ENCODE measurements around the gene CDH2. TPM values are rescaled to one million over a fixed set of nuclear protein-coding genes. Genes with fewer than 3 reads are reported as not detected.

CDH2 gene
- total RNA-seq, 1 experiment from 2014 or later = 42.3 TPM

DNA sequence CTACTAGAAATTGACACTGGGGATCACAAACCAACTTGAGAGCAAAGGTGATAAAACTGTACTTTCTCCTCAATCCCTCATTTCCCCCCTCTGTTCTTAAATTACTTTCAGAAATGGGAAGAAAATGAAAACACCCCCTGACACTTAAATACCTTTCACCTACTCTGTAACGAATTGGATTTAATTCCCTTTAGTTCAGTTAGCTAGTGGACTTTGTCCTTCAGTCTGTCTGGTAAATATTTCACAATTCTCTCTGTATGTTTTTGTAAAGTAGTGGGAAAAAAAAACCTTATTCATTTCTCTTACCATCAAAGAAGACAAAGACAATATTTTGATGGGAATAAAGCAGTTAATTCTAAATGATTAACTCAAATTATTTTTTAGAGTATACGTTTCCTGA is 85.7 kb downstream of the CDH2 start:
- H3K27ac ChIP-seq (ENCODE audit: low read length) = no peak overlapping the region
- CTCF ChIA-PET = no interaction called here
- H3K36me3 ChIP-seq (ENCODE audit: control insufficient read depth, insufficient read depth, low read length) = no peaks in the 10 kb centered on the region
- H3K4me1 ChIP-seq (ENCODE audit: control insufficient read depth, insufficient read depth, low read length) = no peaks in the 10 kb centered on the region
- H3K27me3 ChIP-seq (ENCODE audit: control insufficient read depth, insufficient read depth, low read length) = no peaks in the 10 kb centered on the region
- no peak for ATAC-seq
- in situ Hi-C loops (cut with HindIII; ENCODE audit: low pct_unique_long_range_greater_than_20kb, low sequenced_read_pairs) = no loop called here
- H3K9me3 ChIP-seq (ENCODE audit: control insufficient read depth, insufficient read depth, low read depth, low read length) = no peaks in the 10 kb centered on the region
- H3K4me3 ChIP-seq (ENCODE audit: low read depth in 2 of 2, low read length in 2 of 2) = no peak overlapping the region
- intact Hi-C loops (cut with micrococcal nuclease; ENCODE audit: unreplicated experiment) = no loop called here
- POLR2A ChIA-PET = no interaction called here
- no peak for DNase-seq (ENCODE audit: low read depth, low spot score)
- no TSS peak for BruUV-seq (replicated peaks)
- no peak for TF ChIP-seq TCF7L2 (IDR thresholded peaks at IDR 0.05; ENCODE audit: low read depth, low read length)
- no peak for TF ChIP-seq POLR2AphosphoS5 (IDR thresholded peaks at IDR 0.05; ENCODE audit: low read depth, low read length)
- TF ChIP-seq SIN3A (IDR thresholded peaks at IDR 0.05; ENCODE audit: borderline replicate concordance, insufficient read depth, low read depth, low read length) = no peak
- TF ChIP-seq CTCF (IDR thresholded peaks at IDR 0.05) = no peak
- TF ChIP-seq REST (IDR thresholded peaks at IDR 0.05; ENCODE audit: insufficient read depth in 1 of 2, low read depth in 2 of 2, low read length in 1 of 2) = no peak

- no TSS peak for BruUV-seq (replicated peaks)
- ChIA-PET POLR2A (no interaction called here), CTCF (no interaction called here)
- intact Hi-C loops (cut with micrococcal nuclease; ENCODE audit: unreplicated experiment) = no loop called here
- Histone ChIP-seq H3K27ac (ENCODE audit: low read length) (no peak overlapping the region), H3K4me3 (ENCODE audit: low read depth in 2 of 2, low read length in 2 of 2) (no peak overlapping the region), H3K9me3 (ENCODE audit: control insufficient read depth, insufficient read depth, low read depth, low read length) (no peaks in the 10 kb centered on the region), H3K36me3 (ENCODE audit: control insufficient read depth, insufficient read depth, low read length) (no peaks in the 10 kb centered on the region), H3K4me1 (ENCODE audit: control insufficient read depth, insufficient read depth, low read length) (no peaks in the 10 kb centered on the region), H3K27me3 (ENCODE audit: control insufficient read depth, insufficient read depth, low read length) (no peaks in the 10 kb centered on the region)
- DNase-seq (ENCODE audit: low read depth, low spot score) (no peak), ATAC-seq (no peak)
- in situ Hi-C loops (cut with HindIII; ENCODE audit: low pct_unique_long_range_greater_than_20kb, low sequenced_read_pairs) = no loop called here
- TF ChIP-seq SIN3A (IDR thresholded peaks at IDR 0.05; ENCODE audit: borderline replicate concordance, insufficient read depth, low read depth, low read length) (no peak), POLR2AphosphoS5 (IDR thresholded peaks at IDR 0.05; ENCODE audit: low read depth, low read length) (no peak)
These were observed 88.5 kb downstream of the CDH2 start for GRCh38 chr18:28088477-28088876.

DNA sequence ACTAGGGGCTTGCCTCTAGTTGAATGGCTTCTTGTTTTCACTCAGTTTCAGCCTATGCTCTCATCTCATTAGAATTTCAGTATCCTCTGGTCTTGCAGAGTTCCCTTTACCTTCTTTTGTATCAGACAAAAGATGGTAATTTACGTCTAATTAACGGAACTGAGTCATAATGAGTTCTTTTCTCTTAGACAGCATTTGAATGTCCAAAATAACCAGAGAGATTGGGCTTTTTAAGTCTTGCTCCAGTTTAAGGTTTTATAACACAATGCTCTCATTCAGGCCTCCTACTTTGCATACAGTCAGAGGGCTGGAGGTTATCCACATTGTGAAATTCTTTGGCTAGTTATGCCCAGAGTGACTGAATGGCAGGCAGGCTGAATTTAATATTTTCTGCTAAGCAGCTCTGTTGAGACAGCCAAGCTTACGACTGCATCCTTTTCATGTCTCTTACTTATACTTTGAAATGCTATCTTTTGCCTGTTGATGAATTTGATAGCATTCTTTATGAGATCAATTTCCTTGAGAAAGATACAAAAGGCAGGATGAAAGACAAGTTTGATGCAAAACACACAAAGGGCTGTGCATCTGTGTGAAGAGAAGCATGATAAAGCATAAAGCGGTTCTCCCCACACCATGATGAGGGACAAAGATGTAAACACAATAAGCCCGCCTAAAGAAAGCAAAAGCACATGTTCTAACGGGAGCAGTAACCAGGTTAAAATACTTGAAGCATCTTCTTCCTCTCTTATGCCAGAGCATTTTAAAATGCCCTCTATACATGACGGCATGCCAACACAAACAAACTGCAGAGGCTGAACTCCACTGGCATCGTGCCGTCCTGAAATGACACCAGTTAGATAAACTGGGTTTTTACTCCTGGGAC is 90.0 kb downstream of the CDH2 start:
- H3K4me3 ChIP-seq (ENCODE audit: low read depth in 2 of 2, low read length in 2 of 2) = no peak overlapping the region

More for the DNA sequence above, 90.0 kb downstream of the CDH2 start:
- POLR2A ChIA-PET = no interaction called here
- DNase-seq (ENCODE audit: low read depth, low spot score) (no peak), ATAC-seq (no peak)
- TF ChIP-seq POLR2AphosphoS5 (IDR thresholded peaks at IDR 0.05; ENCODE audit: low read depth, low read length) (no peak), CTCF (IDR thresholded peaks at IDR 0.05) (no peak), SIN3A (IDR thresholded peaks at IDR 0.05; ENCODE audit: borderline replicate concordance, insufficient read depth, low read depth, low read length) (no peak), TCF7L2 (IDR thresholded peaks at IDR 0.05; ENCODE audit: low read depth, low read length) (no peak), REST (IDR thresholded peaks at IDR 0.05; ENCODE audit: insufficient read depth in 1 of 2, low read depth in 2 of 2, low read length in 1 of 2) (no peak)
- Histone ChIP-seq H3K4me1 (ENCODE audit: control insufficient read depth, insufficient read depth, low read length) (no peaks in the 10 kb centered on the region), H3K36me3 (ENCODE audit: control insufficient read depth, insufficient read depth, low read length) (no peaks in the 10 kb centered on the region), H3K27me3 (ENCODE audit: control insufficient read depth, insufficient read depth, low read length) (no peaks in the 10 kb centered on the region), H3K9me3 (ENCODE audit: control insufficient read depth, insufficient read depth, low read depth, low read length) (no peaks in the 10 kb centered on the region), H3K27ac (ENCODE audit: low read length) (no peak overlapping the region)
- CTCF ChIA-PET = no interaction called here
- in situ Hi-C loops (cut with HindIII; ENCODE audit: low pct_unique_long_range_greater_than_20kb, low sequenced_read_pairs) = no loop called here
- BruUV-seq (replicated peaks) = no TSS peak
- intact Hi-C loops (cut with micrococcal nuclease; ENCODE audit: unreplicated experiment) = no loop called here
